HepG2 (cell line): ENCODE results near the gene TNFRSF6B. TPM values are rescaled to one million over a fixed set of nuclear protein-coding genes. Genes with fewer than 3 reads are reported as not detected.
A peak's percentile ranks its signal among the peaks of the same experiment; 100 is the strongest.

Experiments
- AKAP8 ChIP-seq: sonication (generic); formaldehyde crosslinking; IDR thresholded peaks from 2 replicates; pipeline ENCODE4 v1.5.1; 2020; ENCODE audit warnings: mild to moderate bottlenecking, missing genetic modification reagents
- ARHGAP35 ChIP-seq: sonication (generic); formaldehyde crosslinking; IDR thresholded peaks from 2 replicates; pipeline ENCODE4 v1.9.0; 2022; ENCODE audit warnings: mild to moderate bottlenecking, inconsistent platforms, moderate library complexity, missing genetic modification reagents, borderline replicate concordance
- ARNTL ChIP-seq: sonication (generic); formaldehyde crosslinking; IDR thresholded peaks from 2 replicates; pipeline ENCODE4 v1.4.0; 2020; ENCODE audit warnings: mild to moderate bottlenecking, missing genetic modification reagents
- CBFB ChIP-seq: sonication (generic); formaldehyde crosslinking; IDR thresholded peaks from 2 replicates; pipeline ENCODE4 v1.4.0; 2020; ENCODE audit warnings: missing genetic modification reagents
- DNMT1 ChIP-seq: sonication (generic); formaldehyde crosslinking; IDR thresholded peaks from 2 replicates; pipeline ENCODE4 v1.5.1; 2020; ENCODE audit warnings: mild to moderate bottlenecking, missing genetic modification reagents
- DZIP1 ChIP-seq: sonication (generic); formaldehyde crosslinking; IDR thresholded peaks from 2 replicates; pipeline ENCODE4 v1.5.0; 2020; ENCODE audit warnings: mild to moderate bottlenecking, missing genetic modification reagents
- ERF ChIP-seq: IDR thresholded peaks from 2 replicates; pipeline ENCODE4 v1.6.1; 2018; ENCODE audit warnings: missing biosample characterization, missing genetic modification reagents
- HHEX ChIP-seq: IDR thresholded peaks from 2 replicates; pipeline ENCODE4 v1.6.1; 2016; ENCODE audit warnings: control low read depth
- MBNL3 ChIP-seq: fragments of 250-450 bp; sonication (Bioruptor Pico); conservative IDR thresholded peaks from 2 replicates; pipeline ENCODE4 v1.8.0; 2022; ENCODE audit warnings: mild to moderate bottlenecking, inconsistent platforms
- MEF2D ChIP-seq: sonication (generic); formaldehyde crosslinking; IDR thresholded peaks from 2 replicates; pipeline ENCODE4 v1.5.1; 2020; ENCODE audit warnings: mild to moderate bottlenecking, missing genetic modification reagents
- NFE2L1 ChIP-seq: sonication (generic); formaldehyde crosslinking; IDR thresholded peaks from 2 replicates; pipeline ENCODE4 v1.4.0; 2020; ENCODE audit warnings: missing genetic modification reagents, mild to moderate bottlenecking, borderline replicate concordance
- NFYC ChIP-seq: IDR thresholded peaks from 2 replicates; pipeline ENCODE4 v1.6.1; 2016; ENCODE audit warnings: missing genetic modification reagents, missing compliant biosample characterization
- POLR2G ChIP-seq: fragments of 200-400 bp; formaldehyde crosslinking; IDR thresholded peaks from 2 replicates; pipeline ENCODE4 v1.6.1; 2018; ENCODE audit warnings: mild to moderate bottlenecking, low read depth, low read length, moderate library complexity
- RXRB ChIP-seq: IDR thresholded peaks from 2 replicates; pipeline ENCODE4 v1.6.1; 2016; ENCODE audit warnings: borderline replicate concordance, missing genetic modification reagents, missing compliant biosample characterization
- TERF1 ChIP-seq: sonication (generic); formaldehyde crosslinking; IDR thresholded peaks from 2 replicates; pipeline ENCODE4 v1.8.0; 2022; ENCODE audit warnings: mild to moderate bottlenecking, missing genetic modification reagents, moderate library complexity
- ZBTB42 ChIP-seq: sonication (generic); formaldehyde crosslinking; IDR thresholded peaks from 2 replicates; pipeline ENCODE4 v1.5.0; 2020; ENCODE audit warnings: mild to moderate bottlenecking, missing genetic modification reagents
- ZNF546 ChIP-seq: sonication (generic); formaldehyde crosslinking; conservative IDR thresholded peaks from 2 replicates; pipeline ENCODE4 v1.8.1; 2023; ENCODE audit warnings: mild to moderate bottlenecking, missing genetic modification reagents
- ZNF589 ChIP-seq: sonication (generic); formaldehyde crosslinking; conservative IDR thresholded peaks from 2 replicates; pipeline ENCODE4 v1.8.0; 2022; ENCODE audit warnings: mild to moderate bottlenecking, moderate library complexity, missing genetic modification reagents
- ZNF674 ChIP-seq: sonication (generic); formaldehyde crosslinking; IDR thresholded peaks from 2 replicates; pipeline ENCODE4 v1.5.0; 2020; ENCODE audit warnings: low read depth, mild to moderate bottlenecking, missing genetic modification reagents
- ZNF713 ChIP-seq: sonication (generic); formaldehyde crosslinking; IDR thresholded peaks from 2 replicates; pipeline ENCODE4 v1.4.0; 2020; ENCODE audit warnings: mild to moderate bottlenecking, missing genetic modification reagents
- ZNF724P ChIP-seq: sonication (generic); formaldehyde crosslinking; IDR thresholded peaks from 2 replicates; pipeline ENCODE4 v1.8.0; 2022; ENCODE audit warnings: missing genetic modification reagents, borderline replicate concordance
- ZNF737 ChIP-seq: sonication (generic); formaldehyde crosslinking; IDR thresholded peaks from 2 replicates; pipeline ENCODE4 v1.5.0; 2020; ENCODE audit warnings: missing genetic modification reagents, mild to moderate bottlenecking, borderline replicate concordance
- ZNF761 ChIP-seq: sonication (generic); formaldehyde crosslinking; conservative IDR thresholded peaks from 2 replicates; pipeline ENCODE4 v1.4.0; 2020; ENCODE audit warnings: mild to moderate bottlenecking, missing genetic modification reagents
- ZNF800 ChIP-seq: sonication (generic); formaldehyde crosslinking; IDR thresholded peaks from 2 replicates; pipeline ENCODE4 v1.4.0; 2020; ENCODE audit warnings: missing genetic modification reagents
- polyA plus RNA-seq, 8 experiments: library from polyadenylated mRNA; depleted of rRNA in 3 of 8; stranded (reverse) in 7 of 8; unstranded in 1 of 8; fragments of >200 nt; fragmentation: Illumina TruSeq in 4 of 8; extraction: Trizol in 4 of 8; gene quantifications; 2 replicates each; pipeline versions ENCODE4 v1.2.1 to v1.2.3, GENCODE V29; 2011 to 2016; ENCODE audit warnings: low read depth in 4 of 8, missing spikeins in 1 of 8, mixed read lengths in 1 of 8; ENCODE audit not compliant: insufficient read depth in 1 of 8
- total RNA-seq, 5 experiments: library from RNA; depleted of rRNA; stranded (reverse); fragments of >200 nt; fragmentation: Illumina TruSeq; extraction: Trizol; gene quantifications; 2 replicates each; pipeline ENCODE4 v1.2.3, GENCODE V29; 2016; ENCODE audit warnings: low read depth in 1 of 5

TNFRSF6B gene
- total and polyA plus RNA-seq, 2 of the 13 experiments (the other 11 are each of a cell fraction or from before 2014, with no cell fraction given): 0.24 TPM; not detected in 1

- 0 out of 2 replicates have a peak, but pooled peaks have one; percentile 20 for TF ChIP-seq TERF1 (CRISPR knock-in tag)
- TF ChIP-seq ZBTB42 (CRISPR knock-in tag): no peak
- TF ChIP-seq ZNF724P (CRISPR knock-in tag): no peak; the same call in 1 of the 2 replicates
- no peak for TF ChIP-seq MBNL3 (CRISPR knock-in tag)
- TF ChIP-seq ZNF674 (CRISPR knock-in tag): 0 out of 2 replicates have a peak, but pooled peaks have one; percentile 82
- TF ChIP-seq ZNF800 (CRISPR knock-in tag): peak; percentile 84
- peak; percentile 69; the same call in 1 of the 2 replicates for TF ChIP-seq ZNF713 (CRISPR knock-in tag)
- TF ChIP-seq CBFB: peak; percentile 75; the same call in 1 of the 2 replicates
- TF ChIP-seq ERF (CRISPR knock-in tag): peak; percentile 70; the same call in 1 of the 2 replicates
- TF ChIP-seq DZIP1 (CRISPR knock-in tag): 0 out of 2 replicates have a peak, but pooled peaks have one; percentile 13
- 0 out of 2 replicates have a peak, but pooled peaks have one; percentile 4 for TF ChIP-seq HHEX
- peak; percentile 65; the same call in 1 of the 2 replicates for TF ChIP-seq MEF2D (CRISPR knock-in tag)
- TF ChIP-seq ZNF546 (CRISPR knock-in tag): 0 out of 2 replicates have a peak, but pooled peaks have one; percentile 6
- TF ChIP-seq ARHGAP35 (CRISPR knock-in tag): 0 out of 2 replicates have a peak, but pooled peaks have one; percentile 53
- TF ChIP-seq DNMT1 (CRISPR knock-in tag): peak; percentile 89
- 0 out of 2 replicates have a peak, but pooled peaks have one; percentile 37 for TF ChIP-seq NFE2L1 (CRISPR knock-in tag)
- peak; percentile 61 for TF ChIP-seq POLR2G
- peak; percentile 34; the same call in 1 of the 2 replicates for TF ChIP-seq RXRB (CRISPR knock-in tag)
- 0 out of 2 replicates have a peak, but pooled peaks have one; percentile 1 for TF ChIP-seq ZNF761 (CRISPR knock-in tag)
- 0 out of 2 replicates have a peak, but pooled peaks have one; percentile 22 for TF ChIP-seq ARNTL (CRISPR knock-in tag)
- TF ChIP-seq ZNF589 (CRISPR knock-in tag): 0 out of 2 replicates have a peak, but pooled peaks have one; percentile 42
- TF ChIP-seq NFYC (CRISPR knock-in tag): no peak; the same call in 1 of the 2 replicates
- TF ChIP-seq ZNF737 (CRISPR knock-in tag): peak; percentile 24; the same call in 1 of the 2 replicates
- TF ChIP-seq AKAP8 (CRISPR knock-in tag): peak; percentile 100
Measured at GRCh38 chr20:63696628-63697356, at the start of gene TNFRSF6B (continued).
